Measurements from ENCODE around the gene KLHL2.

Gene KLHL2

GRCh38 chr4:165288639-165289422, 81.5 kb downstream of the KLHL2 start:
- DNase-seq (ENCODE audit: low read depth): peak; percentile 68

DNA sequence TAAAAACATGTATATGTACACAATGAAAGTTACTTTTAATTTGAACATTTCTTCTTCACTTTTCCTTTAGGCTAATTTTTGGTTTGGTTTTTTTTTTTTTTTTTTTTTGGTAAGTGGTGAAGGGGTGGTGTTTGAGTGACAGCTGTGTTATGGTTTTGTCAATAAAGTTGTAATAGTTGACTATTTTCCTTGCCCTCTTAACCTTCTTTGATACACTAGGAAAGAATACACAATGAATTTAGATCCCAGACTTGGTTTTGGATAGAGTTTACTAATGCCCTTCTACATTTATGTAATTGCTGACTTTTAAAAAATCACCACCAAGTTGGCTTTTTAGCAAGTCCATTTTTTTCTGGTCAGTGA, 82.0 kb downstream of the KLHL2 start:
- no peak for DNase-seq (ENCODE audit: low read depth)

- DNase-seq (ENCODE audit: low read depth): no peak
Measured at GRCh38 chr4:165293061-165293460, 85.7 kb downstream of the KLHL2 start.

DNA sequence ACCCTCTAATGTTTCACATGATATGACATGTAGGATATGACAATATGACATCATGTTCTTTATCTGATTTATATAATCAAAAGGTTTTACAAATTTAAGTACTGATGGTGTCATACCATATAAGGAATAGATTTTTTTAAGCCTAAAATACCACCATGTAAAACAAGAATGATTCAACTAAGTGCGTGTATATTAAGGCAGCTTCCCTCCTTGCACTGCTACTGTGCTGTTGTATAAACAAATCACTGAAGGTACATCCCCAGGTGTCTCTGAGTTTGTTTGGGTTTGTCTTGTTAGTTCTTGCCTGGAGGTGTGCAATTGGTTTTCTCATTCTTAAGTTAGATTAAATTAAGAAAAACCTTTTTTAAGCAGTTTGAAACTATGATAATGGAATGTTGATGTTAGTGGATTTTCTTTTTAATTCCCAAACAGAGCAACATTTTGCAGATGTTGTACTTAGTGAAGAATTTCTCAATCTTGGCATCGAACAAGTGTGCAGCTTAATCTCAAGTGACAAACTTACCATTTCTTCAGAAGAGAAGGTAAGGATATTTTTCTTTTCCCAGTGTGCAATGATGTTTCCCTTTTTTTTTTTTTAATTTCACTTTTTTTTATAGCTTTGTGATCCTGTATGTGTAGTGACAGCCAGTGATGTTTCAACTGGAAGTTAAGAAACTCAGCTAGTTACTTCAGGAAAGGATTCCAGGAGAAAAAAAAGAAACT, 86.7 kb downstream of the KLHL2 start:
- no peak for DNase-seq (ENCODE audit: low read depth)

DNA sequence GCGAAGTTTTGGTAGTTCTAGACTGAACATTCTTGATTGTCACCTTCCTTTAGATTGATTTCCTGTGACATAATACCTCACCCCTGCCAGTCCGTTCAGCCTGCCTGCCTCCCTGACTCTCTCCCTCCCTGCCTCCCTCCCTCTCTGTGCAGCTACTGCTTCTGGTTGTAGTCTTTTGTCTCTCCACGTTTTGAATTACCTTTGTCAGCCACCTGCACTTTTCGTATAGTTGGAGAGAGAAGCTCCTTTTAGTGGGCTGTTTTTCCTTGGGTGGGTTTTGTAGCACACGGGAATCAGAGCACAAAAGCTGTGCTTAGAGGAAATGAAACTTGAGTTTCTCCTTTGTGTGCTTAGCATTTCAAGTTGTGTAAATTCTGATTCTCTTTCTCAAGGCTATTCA, 87.5 kb downstream of the KLHL2 start:
- no peak for DNase-seq (ENCODE audit: low read depth)

DNA sequence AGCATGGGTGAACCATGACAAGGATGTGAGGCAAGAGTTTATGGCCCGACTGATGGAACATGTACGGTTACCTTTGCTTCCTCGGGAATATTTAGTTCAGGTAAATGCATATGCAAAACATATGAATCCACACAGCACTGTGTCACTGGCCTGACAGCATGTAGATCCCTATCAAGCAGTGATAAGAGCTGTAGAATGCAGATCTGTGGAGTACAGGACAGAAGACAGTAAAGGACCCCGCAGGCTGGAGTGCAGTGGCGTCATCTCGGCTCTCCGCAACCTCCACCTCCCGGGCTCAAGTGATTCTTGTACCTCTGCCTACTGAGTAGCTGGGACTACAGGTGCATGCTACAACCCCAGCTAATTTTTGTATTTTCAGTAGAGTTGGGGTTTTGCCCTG, 90.3 kb downstream of the KLHL2 start:
- no peak for DNase-seq (ENCODE audit: low read depth)

GRCh38 chr4:165299399-165300060, 92.2 kb downstream of the KLHL2 start:
- DNase-seq (ENCODE audit: low read depth): no peak

GRCh38 chr4:165301833-165302232, 94.5 kb downstream of the KLHL2 start:
- DNase-seq (ENCODE audit: low read depth): peak; percentile 4

DNA sequence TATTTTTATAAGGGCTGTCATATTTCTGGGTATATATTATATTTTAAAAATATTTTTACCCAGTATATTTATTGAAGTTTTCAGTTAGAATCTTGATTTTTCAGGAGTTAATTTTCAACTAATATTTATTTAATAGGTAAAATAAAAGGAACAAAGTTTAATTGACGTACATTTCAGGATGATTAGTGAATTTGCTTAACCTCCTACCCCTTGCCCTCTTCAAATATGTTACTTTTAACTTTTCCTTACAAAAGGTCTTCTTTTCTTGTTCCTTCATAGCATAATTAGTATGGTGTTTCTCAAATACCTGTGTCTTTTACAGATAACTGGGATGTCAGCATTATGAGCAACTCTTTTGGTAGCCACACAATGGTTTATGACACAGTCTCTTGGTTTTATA, 95.3 kb downstream of the KLHL2 start:
- DNase-seq (ENCODE audit: low read depth): no peak

- no peak for DNase-seq (ENCODE audit: low read depth)
Measured at GRCh38 chr4:165308166-165308565, 100.8 kb downstream of the KLHL2 start.

GRCh38 chr4:165308606-165309005, 101.2 kb downstream of the KLHL2 start:
- DNase-seq (ENCODE audit: low read depth): peak; percentile 49

- DNase-seq (ENCODE audit: low read depth): no peak
Measured at GRCh38 chr4:165309456-165309855, 102.1 kb downstream of the KLHL2 start.

DNA sequence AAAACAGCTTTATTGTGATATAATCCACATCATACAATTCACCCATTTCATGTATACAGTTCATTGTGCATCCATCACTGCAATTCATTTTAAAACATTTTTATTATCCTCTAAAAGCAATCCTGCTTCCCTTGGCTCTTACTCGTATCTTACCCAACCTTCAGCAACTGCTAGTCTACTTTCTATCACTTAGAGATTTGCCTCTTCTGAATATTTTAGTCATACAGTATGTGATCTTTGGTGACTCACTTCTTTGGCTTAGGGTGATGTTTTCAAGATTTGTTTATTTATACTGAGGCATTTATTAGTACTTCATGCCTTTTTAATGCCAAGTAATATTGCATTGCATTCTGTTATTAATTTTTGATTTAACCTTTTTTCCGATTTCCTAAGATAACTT, 105.1 kb downstream of the KLHL2 start:
- peak; percentile 73 for DNase-seq (ENCODE audit: low read depth)

DNA sequence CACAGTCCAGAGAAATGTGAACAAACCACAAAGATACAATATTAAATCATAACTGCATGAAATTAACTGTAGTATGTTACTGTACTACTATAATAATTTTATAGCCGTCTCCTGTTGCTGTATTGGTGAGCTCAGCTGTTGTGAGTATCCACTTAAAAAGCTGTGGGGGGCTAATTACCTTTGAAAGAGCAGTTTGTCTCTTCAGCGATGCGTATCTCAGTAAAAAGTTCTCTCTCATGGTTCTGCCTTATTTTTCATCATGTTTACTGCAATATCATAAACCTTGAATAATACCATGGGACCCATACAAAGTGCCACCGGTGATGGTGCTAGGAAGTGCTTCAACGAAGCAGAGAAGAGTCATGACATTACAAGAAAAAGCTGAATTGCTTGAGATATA, 111.7 kb downstream of the KLHL2 start:
- DNase-seq (ENCODE audit: low read depth): no peak

GRCh38 chr4:165319509-165319908, 112.1 kb downstream of the KLHL2 start:
- DNase-seq (ENCODE audit: low read depth): no peak

- no peak for DNase-seq (ENCODE audit: low read depth)
Measured at GRCh38 chr4:165324236-165324917, 117.0 kb downstream of the KLHL2 start.

- DNase-seq (ENCODE audit: low read depth): no peak
Measured at GRCh38 chr4:165324918-165325304, 117.5 kb downstream of the KLHL2 start.

DNA sequence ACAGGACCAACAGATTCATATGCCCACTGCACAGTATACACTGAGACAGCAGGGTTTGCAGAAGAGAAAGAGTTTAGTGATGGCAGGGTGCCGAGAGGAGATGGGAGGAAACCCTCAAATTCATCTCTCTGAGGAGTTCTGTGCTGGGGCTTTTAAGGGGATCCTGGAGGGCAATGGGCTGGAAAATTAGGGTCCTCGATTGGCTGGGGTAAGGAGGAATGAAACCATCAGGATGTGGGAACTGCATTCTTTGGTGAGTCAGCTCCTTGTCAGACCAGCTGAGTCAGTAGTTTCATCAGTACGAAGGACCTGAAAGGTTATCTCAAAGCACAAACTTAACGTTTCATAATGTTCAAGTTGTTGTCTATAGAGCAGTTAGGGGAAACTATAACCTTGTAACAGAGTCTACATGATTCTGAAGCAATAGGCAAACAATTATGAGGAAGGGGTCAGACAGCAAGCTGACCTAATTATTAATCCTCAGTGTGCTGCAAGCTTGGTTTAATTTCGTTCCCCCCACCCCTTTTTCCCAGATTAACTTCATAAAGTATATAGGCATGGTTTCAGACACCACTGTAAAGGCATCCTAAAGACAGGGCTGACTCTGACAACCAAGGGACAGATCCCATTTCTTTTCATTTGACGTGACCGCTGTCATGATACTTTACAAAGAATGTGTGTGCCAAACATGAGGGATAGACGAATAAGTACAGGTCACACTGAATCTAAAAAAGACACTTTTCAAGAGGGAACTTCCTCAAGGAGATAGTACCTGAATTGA, 118.6 kb downstream of the KLHL2 start:
- peak; percentile 82 for DNase-seq (ENCODE audit: low read depth)

GRCh38 chr4:165326831-165327210, 119.5 kb downstream of the KLHL2 start:
- no peak for DNase-seq (ENCODE audit: low read depth)

DNA sequence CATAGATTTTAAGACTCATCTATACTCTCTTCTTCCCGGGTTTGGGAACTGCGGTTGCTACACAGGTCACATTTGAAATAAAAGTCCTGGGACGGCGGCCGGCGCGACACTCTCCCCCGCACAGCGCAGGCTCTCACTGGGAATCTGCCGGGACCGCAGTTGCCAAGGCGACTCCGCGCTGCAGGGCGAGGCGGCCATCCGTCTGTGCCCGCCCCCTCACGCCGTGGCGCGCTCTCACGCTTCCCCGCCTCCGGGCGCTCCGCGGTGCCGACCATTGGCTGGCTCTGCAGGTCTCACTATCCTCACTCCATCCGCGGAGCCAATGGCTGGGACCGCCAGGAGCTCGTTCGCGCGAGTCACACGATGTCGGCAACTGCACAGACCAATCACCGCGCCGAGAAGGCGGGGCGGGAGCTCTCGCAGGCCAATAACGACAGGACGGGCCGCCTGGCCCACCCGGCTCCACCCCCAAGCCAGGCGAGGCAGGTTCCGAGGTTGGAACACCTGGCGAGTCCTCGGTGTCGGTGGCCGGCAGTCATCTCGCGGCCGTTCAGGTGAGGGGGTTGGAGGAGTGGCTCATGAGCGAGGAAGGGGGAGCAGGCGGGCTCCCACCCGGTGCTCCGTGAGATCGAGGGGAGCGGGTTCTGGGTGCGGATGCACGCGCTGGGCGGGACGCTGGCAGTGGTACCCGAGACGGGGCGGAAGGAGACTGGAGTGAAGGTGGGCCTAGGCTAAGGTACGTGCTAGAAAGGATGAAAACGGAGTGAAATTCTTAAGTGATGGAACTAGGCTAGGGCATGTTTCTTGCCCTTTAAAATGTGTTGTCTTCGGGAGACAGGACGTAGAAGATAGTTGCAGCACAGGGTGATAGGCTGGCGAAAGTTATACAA, 120.1 kb downstream of the KLHL2 start, which contains the start of gene MSMO1:
Gene MSMO1, plus strand, starts transcription at position 459 of the 890 bp plus-strand sequence. CDS start 5,702 bp downstream, outside the sequence.
- peak; percentile 99 for DNase-seq (ENCODE audit: low read depth)

- no peak for DNase-seq (ENCODE audit: low read depth)
Measured at GRCh38 chr4:165328101-165328425, 120.7 kb downstream of the KLHL2 start.

All from EH (cell line).